GM12878 (cell line): ENCODE results near the gene LSAMP. TPM values are rescaled to one million over a fixed set of nuclear protein-coding genes. Genes with fewer than 3 reads are reported as not detected.

Experiments used
- ATAC-seq: fragments of 200-7000 bp; cut with Tn5 transposase; 3 replicates; pipeline ENCODE4 v1.9.1; 2020; ENCODE audit warnings: mild to moderate bottlenecking, moderate library complexity
- BruUV-seq: library from RNA; stranded (reverse); fragments of 400-500 nt; replicated peaks from 2 replicates; lab custom pipeline; 2021; lab: Mats Ljungman, UMichigan
- CTCF ChIA-PET: fragments of 300-600 bp; sonication (Branson Sonifier 250); formaldehyde crosslinking; extraction: SDS; loops from one replicate; lab custom pipeline; 2021; ENCODE audit warnings: inconsistent platforms; lab: Yijun Ruan, JAX
- POLR2A ChIA-PET: fragments of 350-600 bp; formaldehyde crosslinking; extraction: SDS; loops from one replicate; lab custom pipeline; 2021; ENCODE audit warnings: inconsistent platforms; lab: Charles Lee
- RAD21 ChIA-PET: fragments of 300-600 bp; sonication (Branson Sonifier 250); formaldehyde crosslinking; loops from one replicate; lab custom pipeline; 2023; ENCODE audit warnings: antibody characterized with exemption; ENCODE audit not compliant: unreplicated experiment; lab: Charles Lee
- SMC1A ChIA-PET: fragments of 300-600 bp; sonication (Branson Sonifier 250); formaldehyde crosslinking; loops from one replicate; lab custom pipeline; 2023; ENCODE audit not compliant: unreplicated experiment, uncharacterized antibody; lab: Charles Lee
- DNase-seq: peaks from one replicate; pipeline ENCODE4 v3.0.0-alpha.2; 2011; ENCODE audit warnings: low read depth, low spot score
- FAIRE-seq: peaks from 3 replicates; lab custom pipeline; 2011; peaks lifted over from hg19 to GRCh38; lab: Jason Lieb, UNC
- H2AFZ ChIP-seq: 2 replicates; pipeline ENCODE4 v1.6.0; 2011; ENCODE audit warnings: low read depth, low read length, control low read depth; ENCODE audit not compliant: control insufficient read depth
- H3K27ac ChIP-seq: 2 replicates; pipeline ENCODE4 v1.5.1; 2011; ENCODE audit warnings: control low read depth; ENCODE audit not compliant: control insufficient read depth, insufficient read depth
- H3K27me3 ChIP-seq, 2 experiments: replicated peaks in 1 of 2; 2 replicates each; pipeline versions ENCODE4 v1.6.0 to v1.6.1; 2011; ENCODE audit warnings: low read length in 1 of 2; ENCODE audit not compliant: control insufficient read depth in 2 of 2, insufficient read depth in 2 of 2
- H3K36me3 ChIP-seq, 2 experiments: 2 replicates each; pipeline ENCODE4 v1.5.1; 2011; ENCODE audit warnings: low read length in 1 of 2; ENCODE audit not compliant: control insufficient read depth in 2 of 2, insufficient read depth in 2 of 2
- H3K4me1 ChIP-seq: 2 replicates; pipeline ENCODE4 v1.6.1; 2011; ENCODE audit warnings: mild to moderate bottlenecking, low read length, moderate library complexity, mixed read lengths; ENCODE audit not compliant: control insufficient read depth, insufficient read depth
- H3K4me2 ChIP-seq: 2 replicates; pipeline ENCODE4 v1.6.0; 2011; ENCODE audit warnings: control low read depth; ENCODE audit not compliant: control insufficient read depth, insufficient read depth
- H3K4me3 ChIP-seq: fragments of 200-600 bp; sonication (generic); 2 replicates; pipeline ENCODE4 v1.5.1; 2016
- H3K79me2 ChIP-seq: 2 replicates; pipeline ENCODE4 v1.6.0; 2011; ENCODE audit warnings: low read length; ENCODE audit not compliant: control insufficient read depth, insufficient read depth
- H3K9ac ChIP-seq: 2 replicates; pipeline ENCODE4 v1.8.0; 2011; ENCODE audit warnings: low read length, control low read depth, mixed read lengths; ENCODE audit not compliant: control insufficient read depth, insufficient read depth
- H3K9me3 ChIP-seq: replicated peaks from 3 replicates; pipeline ENCODE4 v1.5.1; 2011; ENCODE audit warnings: mild to moderate bottlenecking, low read length; ENCODE audit not compliant: control insufficient read depth, insufficient read depth
- H4K20me1 ChIP-seq: 2 replicates; pipeline ENCODE4 v1.6.0; 2011; ENCODE audit not compliant: control insufficient read depth, insufficient read depth
- HDGF ChIP-seq: fragments of 450-650 bp; IDR thresholded peaks from 2 replicates; pipeline ENCODE4 v1.6.1; 2016; ENCODE audit warnings: antibody characterized with exemption
- KAT2A ChIP-seq: conservative IDR thresholded peaks from 2 replicates; pipeline ENCODE4 v1.6.1; 2011; ENCODE audit warnings: low read depth, low read length; ENCODE audit not compliant: control insufficient read depth
- SIN3A ChIP-seq: IDR thresholded peaks from 2 replicates; pipeline ENCODE4 v1.6.1; 2012; ENCODE audit warnings: low read depth, low read length, improper control_type of control experiment
- TBL1XR1 ChIP-seq: IDR thresholded peaks from 2 replicates; pipeline ENCODE4 v1.6.1; 2012; ENCODE audit warnings: low read depth, low read length, improper control_type of control experiment
- TCF12 ChIP-seq: IDR thresholded peaks from 2 replicates; pipeline ENCODE4 v1.6.1; 2011; ENCODE audit warnings: low read depth, mild to moderate bottlenecking, low read length
- WRNIP1 ChIP-seq: IDR thresholded peaks from 2 replicates; pipeline ENCODE4 v1.6.1; 2011; ENCODE audit warnings: low read depth, low read length, improper control_type of control experiment, borderline replicate concordance
- WGBS: methylation state at CpG from one replicate; pipeline ENCODE4 v1.1.6; 2016; ENCODE audit warnings: low lambda C conversion rate; ENCODE audit not compliant: insufficient replicate concordance, insufficient coverage; ENCODE audit errors: missing lambda C conversion rate; 5-methylcytosine and 5-hydroxymethylcytosine counted together
- in situ Hi-C: fragments of 300-500 bp; cut with MboI; formaldehyde crosslinking; loops from 9 replicates; pipeline ENCODE4 v1.14.3; 2018; ENCODE audit warnings: mixed read lengths
- intact Hi-C: fragments of 100-400 bp; cut with micrococcal nuclease; formaldehyde crosslinking; loops from one replicate; pipeline ENCODE4 v1.14.2; 2022; ENCODE audit not compliant: unreplicated experiment
- polyA plus RNA-seq, 11 experiments: library from polyadenylated mRNA; depleted of rRNA in 4 of 11; unstranded in 6 of 11; stranded (reverse) in 5 of 11; fragments of >200 nt; fragmentation: Nextera tagmentation in 4 of 11; fragmentation: Illumina TruSeq in 1 of 11; extraction: Ambion mirVana in 4 of 11; extraction: Trizol in 1 of 11; gene quantifications; 1 replicate in 1 of 11; 2 replicates in 10 of 11; pipeline versions ENCODE4 v1.2.1 to v1.2.3, GENCODE V29; 2011 to 2016; ENCODE audit warnings: inconsistent platforms in 2 of 11, missing spikeins in 2 of 11, low read depth in 1 of 11
- total RNA-seq, 4 experiments: library from RNA; depleted of rRNA in 3 of 4; stranded (reverse); fragments of >200 nt in 3 of 4; fragmentation: Illumina TruSeq in 1 of 4; extraction: Trizol in 1 of 4; gene quantifications; 2 replicates each; pipeline versions ENCODE4 v1.2.1 to v1.2.3, GENCODE V29; 2013 to 2021
- TF ChIP-seq, protein P1 (sequence below): fragments of 450-650 bp; IDR thresholded peaks from 2 replicates; pipeline ENCODE4 v1.6.1; 2017; ENCODE audit warnings: mild to moderate bottlenecking, low read depth, inconsistent platforms; ENCODE audit not compliant: poor library complexity, severe bottlenecking

The LSAMP gene
- total and polyA plus RNA-seq, 10 of the 15 experiments (the other 5 are each of a cell fraction or from before 2014, with no cell fraction given): 2.0 to 12.7 (median 6.5) TPM

- RAD21 ChIA-PET: interaction anchor here (0.9 to 3.6 kb wide), 6 partner anchors 27 to 102 kb away, joined by 3 to 9 read pairs (median 4); no protein-coding TSS in a partner anchor
- TSS peak; percentile 88 for BruUV-seq
- no peak for FAIRE-seq
- CTCF ChIA-PET: no interaction called here
- H3K9me3 ChIP-seq: no peaks in the 10 kb centered on the region
- no peaks in the 10 kb centered on the region for H3K79me2 ChIP-seq
- no peak overlapping the region for H3K27ac ChIP-seq
- no peak for ATAC-seq
- H3K36me3 ChIP-seq: no peaks in the 10 kb centered on the region
- WGBS: 24% methylated on average over 2 of the region's 2 CpGs
- no peaks in the 10 kb centered on the region for H3K4me1 ChIP-seq
- POLR2A ChIA-PET: interaction anchor here (0.8 to 1.2 kb wide), 2 partner anchors 10 to 55 kb away, joined by 3 to 4 read pairs; no protein-coding TSS in a partner anchor
- no peak overlapping the region for H2AFZ ChIP-seq
- H3K4me3 ChIP-seq: no peak overlapping the region
- SMC1A ChIA-PET: interaction anchor here (0.6 to 4.4 kb wide), 13 partner anchors 9 to 631 kb away, joined by 3 to 39 read pairs (median 4); no protein-coding TSS in a partner anchor
- no peaks in the 10 kb centered on the region for H3K27me3 ChIP-seq
- in situ Hi-C loops: no loop called here
- no peak overlapping the region for H3K9ac ChIP-seq
- TF ChIP-seq, protein P1, sequence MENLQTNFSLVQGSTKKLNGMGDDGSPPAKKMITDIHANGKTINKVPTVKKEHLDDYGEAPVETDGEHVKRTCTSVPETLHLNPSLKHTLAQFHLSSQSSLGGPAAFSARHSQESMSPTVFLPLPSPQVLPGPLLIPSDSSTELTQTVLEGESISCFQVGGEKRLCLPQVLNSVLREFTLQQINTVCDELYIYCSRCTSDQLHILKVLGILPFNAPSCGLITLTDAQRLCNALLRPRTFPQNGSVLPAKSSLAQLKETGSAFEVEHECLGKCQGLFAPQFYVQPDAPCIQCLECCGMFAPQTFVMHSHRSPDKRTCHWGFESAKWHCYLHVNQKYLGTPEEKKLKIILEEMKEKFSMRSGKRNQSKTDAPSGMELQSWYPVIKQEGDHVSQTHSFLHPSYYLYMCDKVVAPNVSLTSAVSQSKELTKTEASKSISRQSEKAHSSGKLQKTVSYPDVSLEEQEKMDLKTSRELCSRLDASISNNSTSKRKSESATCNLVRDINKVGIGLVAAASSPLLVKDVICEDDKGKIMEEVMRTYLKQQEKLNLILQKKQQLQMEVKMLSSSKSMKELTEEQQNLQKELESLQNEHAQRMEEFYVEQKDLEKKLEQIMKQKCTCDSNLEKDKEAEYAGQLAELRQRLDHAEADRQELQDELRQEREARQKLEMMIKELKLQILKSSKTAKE: no peak
- no peak for TF ChIP-seq SIN3A
- TF ChIP-seq WRNIP1: no peak
- no peak for TF ChIP-seq TBL1XR1
- no peak for TF ChIP-seq TCF12
- no peak for TF ChIP-seq KAT2A
- no peak for TF ChIP-seq HDGF
- intact Hi-C loops: loop anchor here (5.0 kb wide), 1 partner anchor 74 kb away; no protein-coding TSS in a partner anchor
- H4K20me1 ChIP-seq: no peaks in the 10 kb centered on the region
- no peak for DNase-seq
- H3K4me2 ChIP-seq: no peak overlapping the region
Measured at GRCh38 chr3:116341381-116341780, 103.9 kb downstream of the LSAMP start.
